NCI-H69 (cell line): ENCODE measurements around the gene HNRNPUL2.

ENCODE experiments used
- DNase-seq: peaks from one replicate; lab custom pipeline; 2025; lab: John Stamatoyannopoulos, UW

Gene HNRNPUL2

DNA sequence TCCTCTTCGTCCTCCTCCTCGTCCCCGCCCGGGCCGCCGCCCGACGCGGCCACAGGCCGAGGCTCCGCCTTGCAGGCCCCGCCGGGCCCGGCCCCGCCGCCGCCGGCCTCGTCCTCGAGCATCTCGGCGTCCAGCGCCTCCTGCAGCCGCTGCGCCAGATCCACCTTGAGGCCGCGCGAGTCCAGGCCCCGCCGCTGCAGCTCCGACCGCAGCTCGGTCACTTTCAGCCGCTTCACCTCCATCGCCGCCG lies 417 bp downstream of the HNRNPUL2 start:
- DNase-seq = no peak

DNA sequence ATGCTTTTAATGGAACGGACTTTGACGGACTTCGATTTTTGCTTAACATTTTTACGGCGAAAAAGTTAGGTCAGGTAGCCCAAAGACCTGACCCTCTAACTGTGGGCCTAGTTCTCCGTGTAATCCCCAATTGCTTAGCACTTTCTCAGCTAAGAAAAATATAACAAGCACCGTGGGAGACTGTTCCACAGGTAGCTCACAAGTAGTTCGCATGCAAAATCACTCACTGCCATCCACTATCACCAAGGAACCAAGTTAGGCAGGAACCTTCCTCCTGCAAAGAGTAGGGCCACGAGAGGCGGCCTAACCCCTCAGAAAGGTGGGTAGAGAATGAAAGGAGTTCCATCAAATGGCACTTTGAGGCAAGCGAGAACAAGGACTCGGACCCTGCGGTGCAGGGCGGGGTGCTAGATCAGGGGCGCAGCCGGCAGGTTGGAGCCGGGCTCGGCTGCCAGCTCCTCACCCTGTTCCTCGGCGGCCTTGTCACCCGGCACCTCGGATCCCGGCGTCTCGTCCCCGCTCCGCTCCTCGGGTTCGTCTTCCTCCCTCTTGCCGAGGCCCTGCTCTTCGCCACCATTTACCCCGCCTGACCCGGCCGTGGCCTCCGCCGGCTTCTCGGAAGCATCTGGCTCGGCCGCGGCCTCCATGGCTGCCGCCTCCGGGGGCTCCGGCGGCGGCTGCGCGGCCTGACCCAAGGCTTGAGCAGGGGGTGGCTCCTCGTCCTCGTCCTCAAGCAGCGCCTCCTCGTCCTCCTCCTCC lies 922 bp downstream of the HNRNPUL2 start:
- DNase-seq = peak; percentile 48

DNA sequence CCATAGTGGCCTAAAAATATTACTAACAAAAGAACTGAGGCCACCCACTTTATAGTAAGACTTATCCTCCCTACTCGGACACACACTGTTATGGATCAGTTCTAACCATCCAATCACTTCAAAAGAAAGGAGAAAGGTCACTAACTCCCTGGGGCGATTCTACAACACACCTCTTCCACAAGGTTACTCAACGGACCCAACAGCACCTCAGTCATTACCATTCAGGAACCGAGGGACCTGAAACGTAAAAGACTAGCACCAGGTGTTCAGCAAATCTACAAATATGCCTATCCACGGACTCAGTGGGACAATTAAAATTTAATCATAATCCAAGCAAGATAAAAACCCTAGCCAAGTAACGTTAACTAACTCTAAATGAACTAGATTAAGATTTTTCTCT lies 1.6 kb downstream of the HNRNPUL2 start:
- DNase-seq = peak; percentile 54

DNA sequence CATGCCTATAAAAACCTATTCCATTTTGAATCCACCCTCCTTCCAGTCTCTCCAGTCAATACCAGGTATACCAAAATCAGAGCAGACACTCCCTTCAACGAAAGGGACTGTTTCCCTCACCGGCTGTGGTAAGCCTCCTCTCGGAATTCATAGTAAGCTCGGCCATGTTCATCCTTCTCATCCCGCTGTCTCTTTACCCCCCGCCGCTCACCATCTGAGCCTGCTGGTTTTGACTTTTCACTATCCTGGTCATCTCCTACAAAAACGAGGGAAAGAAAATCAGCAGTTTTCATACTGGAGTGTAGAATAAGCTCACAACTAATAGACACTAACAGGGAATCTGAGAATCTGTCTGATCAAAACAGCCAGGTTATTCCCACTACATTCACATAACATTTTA lies 3.1 kb downstream of the HNRNPUL2 start:
- no peak for DNase-seq

DNA sequence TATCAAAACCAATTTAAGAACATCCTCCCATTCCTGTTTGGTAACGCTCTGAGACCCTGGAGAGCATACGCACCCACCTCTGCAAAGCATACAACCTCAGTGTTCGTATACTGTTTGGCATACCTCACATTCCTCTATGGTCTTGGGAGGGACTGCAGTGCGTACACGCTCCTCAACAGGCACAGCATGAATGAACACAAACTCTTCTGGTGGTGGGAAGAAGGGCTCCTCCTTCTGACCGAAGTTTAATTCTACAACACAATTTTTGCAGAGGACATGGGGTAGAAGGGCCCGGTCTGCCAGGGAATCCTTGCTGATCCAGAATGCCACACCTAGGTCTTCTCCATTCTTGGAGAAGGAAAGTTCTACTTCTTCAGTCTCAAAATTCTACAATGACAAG lies 5.3 kb downstream of the HNRNPUL2 start:
- DNase-seq = no peak

DNA sequence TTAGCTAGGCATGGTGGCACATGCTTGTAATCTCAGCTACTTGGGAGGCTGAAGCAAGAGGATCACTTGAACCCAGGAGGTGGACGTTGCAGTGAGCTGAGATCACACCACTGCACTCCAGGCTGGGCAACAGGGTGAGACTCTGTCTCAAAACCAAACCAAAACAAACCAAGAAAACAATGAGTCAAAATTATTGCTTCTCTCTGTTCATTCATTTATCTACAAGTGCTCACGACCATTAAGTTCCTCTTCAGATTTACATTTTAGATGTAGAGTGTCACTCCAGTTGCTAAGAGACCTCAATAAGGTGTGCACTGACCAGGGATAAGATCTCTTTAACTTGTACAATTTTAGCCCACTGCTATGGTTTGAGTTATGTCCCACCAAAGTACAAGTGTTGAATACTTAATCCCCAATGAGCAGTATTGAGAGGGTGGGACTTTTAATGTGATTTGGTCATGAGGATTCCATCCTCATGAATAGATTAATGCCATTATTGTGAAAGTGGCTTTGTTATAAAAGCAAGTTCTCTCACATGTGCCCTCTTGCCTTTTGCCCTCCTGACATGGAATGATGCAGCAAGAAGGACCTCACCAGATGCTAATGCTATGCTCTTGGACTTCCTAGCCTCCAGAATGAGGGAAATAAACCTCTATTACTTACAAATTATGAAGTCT lies 7.8 kb downstream of the HNRNPUL2 start:
- no peak for DNase-seq

DNA sequence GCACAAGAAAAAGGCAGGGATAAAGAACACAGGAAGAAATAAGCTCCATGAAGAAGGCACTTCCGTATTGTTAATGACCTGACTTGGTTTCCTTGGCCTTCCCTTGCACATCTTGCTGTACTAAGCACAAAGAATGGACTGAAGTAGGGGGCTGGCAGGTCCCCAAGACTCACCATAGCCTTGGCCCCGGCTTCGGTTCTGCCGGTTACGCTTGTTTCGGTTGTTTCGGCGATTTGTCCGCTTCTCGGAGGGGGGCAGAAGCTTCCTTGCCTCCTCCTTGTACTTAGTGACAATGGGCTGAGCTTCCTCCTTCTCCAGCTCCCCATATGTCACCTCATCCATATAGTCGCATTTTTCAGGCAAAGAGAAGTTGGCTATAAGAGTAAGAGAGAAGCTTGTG lies 10.4 kb downstream of the HNRNPUL2 start:
- DNase-seq = no peak

DNA sequence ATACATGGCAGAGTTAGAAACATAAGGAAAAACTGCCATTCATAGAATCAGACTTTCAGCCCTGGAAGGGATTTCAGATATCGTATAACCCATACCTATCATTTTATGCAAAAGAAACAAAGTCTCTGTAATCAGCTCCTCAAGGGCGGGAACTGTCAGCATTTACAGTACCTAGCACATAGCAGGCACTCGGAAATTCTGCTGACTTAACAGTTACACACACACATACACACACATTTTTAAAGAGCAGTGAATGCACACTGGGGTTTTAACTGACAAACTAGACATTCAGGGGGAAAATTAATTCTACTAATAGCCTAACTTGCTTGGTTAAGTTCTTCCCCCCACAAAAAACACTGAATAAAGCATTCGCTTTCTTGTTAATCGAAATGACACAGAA lies 11.1 kb downstream of the HNRNPUL2 start:
- no peak for DNase-seq

DNA sequence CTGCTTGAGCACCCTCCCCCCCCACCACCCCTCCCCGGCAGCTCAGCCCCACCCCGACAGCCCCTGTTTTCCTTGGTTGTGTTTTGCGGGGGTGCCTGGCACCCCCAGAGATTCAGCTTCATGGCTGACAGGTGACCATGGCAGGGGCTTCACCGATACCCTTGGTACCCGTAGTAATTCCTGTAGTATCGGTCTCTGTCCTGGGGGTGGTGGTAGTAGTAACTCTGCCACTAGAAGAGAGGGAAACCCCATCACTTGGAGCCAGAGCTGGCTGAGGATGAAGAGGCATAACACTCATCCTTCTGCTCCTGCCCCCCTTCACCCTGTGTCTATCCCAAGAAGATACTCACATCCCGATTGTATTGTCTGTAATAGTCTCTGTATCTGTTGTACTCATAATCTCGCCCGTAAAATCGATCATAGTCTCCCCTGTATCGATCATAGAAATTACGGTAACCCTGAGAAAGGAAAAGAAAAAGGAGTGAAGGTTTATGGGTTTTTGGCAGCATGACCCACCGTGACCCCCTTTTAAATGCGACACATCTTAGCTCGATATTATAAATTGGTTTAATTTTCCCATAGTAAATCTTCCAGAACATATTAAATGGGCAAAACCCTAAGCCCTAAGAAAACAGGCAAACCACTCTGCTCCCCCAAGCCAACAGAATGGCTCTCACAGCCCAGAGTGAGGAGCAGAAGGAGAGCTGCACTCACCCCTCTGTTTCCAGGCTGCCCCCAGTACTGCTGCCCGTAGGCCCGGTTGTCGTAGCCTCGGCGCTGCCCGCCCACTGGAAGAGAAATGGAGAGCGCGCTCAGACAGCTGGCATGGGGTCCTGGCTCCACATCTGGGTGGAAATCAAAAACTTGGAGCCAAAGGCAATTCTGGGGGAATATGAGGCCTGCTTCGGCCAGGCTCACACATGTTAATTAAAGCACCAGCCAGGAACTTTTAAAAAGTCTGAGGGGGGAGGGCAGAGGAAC lies 11.8 kb downstream of the HNRNPUL2 start:
- DNase-seq = no peak

DNA sequence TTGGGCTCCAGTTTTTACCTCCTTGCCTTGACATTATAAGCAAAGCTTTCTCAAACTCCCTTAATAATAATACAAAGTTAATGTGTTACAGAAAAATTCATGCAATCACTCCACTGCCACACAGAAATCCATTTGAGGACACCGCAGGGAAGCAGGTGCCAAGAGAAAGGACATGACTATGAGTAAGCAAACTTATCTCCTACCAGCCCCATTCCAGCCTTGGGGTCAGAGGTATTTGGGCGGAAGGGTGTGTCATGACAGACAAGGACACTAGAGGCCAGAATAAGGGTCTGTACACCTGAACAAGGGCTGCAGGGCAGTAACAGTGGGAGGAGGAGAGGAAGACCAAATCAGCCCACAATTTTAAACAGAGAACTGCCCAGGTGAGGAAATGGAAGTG lies 13.9 kb downstream of the HNRNPUL2 start:
- peak; percentile 21 for DNase-seq

DNA sequence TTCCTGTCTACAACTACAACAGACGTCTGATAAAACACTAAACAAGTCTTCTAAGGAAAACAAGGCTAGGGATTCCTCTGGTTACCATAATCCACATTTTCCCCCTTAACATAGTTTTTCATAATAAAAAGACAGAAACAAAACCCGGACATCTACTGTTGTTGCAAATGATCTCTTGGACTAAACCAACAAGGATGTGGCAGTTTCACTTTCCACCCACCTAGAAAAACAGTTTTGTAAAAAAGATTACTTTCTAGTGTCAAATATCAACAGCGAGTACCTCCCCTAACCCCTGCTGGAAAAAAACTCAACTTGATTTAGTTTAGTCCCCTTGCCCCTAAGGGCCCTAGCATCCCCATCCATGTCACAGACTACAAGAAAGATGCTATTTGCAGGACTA lies 14.4 kb downstream of the HNRNPUL2 start:
- no peak for DNase-seq

DNA sequence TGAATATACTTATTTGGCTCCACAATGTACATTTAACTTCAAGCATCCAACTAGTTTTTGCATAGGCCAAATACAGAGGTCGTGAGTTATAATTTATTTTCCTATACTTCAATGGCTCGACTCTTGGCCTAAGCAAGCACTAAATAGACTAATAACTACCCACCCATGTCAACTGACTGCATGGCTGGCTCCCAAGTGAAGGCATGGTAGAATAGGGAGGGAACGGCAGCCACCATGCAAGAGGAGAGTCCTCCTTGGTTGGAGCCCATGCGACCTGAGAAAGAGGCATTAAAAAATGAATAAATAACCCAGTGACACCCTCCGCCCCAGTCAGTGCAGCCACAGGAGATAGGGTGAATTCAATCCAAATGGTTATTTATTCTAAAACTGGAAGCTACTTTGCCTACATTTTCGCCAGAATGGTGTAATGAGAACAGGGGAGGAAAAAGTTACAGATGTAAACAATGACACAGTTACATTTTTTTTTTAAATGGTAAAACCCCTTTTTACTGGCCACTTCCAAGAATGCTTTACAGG lies 14.9 kb downstream of the HNRNPUL2 start:
- no peak for DNase-seq

DNA sequence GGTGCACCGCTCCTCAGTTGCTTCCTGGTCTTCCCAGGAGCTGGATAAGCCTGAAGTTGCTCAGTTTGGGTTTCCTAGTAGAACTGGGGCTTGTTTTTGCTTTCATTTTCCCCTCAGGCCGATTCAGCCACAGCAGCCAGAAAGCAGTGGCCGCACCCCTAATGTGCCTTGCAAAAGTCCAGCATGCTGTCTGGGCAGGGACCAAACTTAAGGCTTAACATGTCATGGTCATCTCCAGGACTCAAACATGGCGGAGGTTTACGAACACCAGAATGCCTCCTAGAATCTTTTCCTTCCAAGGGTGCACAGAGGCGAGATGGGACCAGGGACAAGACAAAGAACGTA lies 17.3 kb downstream of the HNRNPUL2 start:
- DNase-seq = peak; percentile 57

DNA sequence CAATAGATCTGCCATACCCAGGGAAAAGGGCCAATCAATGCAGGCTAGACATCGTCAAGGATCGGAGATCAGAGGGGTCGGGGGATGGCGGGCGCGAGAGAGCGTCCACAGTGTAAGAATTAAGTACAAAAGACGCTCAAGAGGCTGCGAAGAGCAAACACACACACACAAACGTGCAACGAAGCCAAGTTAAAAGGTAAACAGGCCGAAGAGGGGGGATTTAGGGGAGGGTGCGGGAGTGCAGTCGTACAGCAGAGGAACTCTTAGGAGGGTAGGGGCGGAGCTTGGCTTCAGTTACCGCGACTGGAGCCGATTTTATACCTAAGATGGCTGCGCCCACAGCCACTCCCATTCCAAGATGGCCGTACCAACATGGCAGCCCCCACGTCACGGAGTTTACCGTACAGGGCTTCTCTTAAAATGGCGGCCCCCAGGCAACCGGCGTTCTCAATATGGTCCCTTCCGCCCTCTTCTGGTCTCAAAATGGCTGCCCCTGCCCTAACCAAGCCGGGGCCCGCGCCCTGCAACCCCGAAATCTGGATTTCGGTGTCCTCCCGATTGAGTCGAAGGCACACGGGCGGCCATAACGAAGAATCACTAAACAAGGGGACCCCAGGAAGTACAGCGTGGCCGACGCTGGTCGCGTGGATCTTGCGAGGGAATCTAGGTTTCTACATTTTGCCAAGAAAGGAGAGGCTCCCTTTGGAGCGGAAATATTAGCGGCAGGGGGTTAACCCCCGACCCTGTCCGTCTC lies 17.8 kb downstream of the HNRNPUL2 start:
- DNase-seq = peak; percentile 99

DNA sequence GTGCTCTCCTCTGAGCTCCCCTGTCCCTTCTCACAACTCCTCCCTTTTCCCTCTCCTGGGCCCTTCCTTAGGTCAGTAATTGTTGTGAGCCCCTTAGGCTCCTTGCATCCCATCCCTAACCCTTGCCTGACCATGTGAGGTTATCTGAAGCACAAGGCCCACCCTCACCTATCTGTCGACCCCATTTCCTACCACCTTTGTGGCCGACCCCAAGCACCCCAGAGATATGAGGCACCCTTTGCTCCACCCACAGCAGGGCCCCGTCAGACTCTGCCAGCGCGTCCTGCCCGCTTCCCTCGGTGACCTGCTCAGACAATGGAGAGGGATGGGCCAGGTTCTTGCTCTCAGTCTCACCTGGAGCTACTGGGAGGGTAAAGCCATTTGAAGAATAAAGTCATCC lies 18.5 kb downstream of the HNRNPUL2 start:
- peak; percentile 83 for DNase-seq

DNA sequence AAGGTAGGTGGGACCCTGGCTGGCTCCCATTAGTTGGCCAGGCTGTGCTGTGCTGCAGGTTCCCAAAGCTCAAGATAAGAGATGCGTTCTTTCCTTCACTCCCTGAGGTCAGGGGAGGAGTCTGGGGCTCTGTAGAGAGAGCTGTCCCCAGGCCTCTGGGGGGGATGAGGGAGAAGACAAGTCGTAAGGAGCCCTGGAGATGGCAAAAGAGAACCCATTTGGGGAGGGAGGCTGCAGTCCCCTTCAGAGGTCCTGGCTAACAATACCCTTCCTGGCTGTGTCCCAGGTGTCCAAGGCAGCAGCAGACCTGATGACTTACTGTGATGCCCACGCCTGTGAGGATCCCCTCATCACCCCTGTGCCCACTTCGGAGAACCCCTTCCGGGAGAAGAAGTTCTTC lies 18.9 kb downstream of the HNRNPUL2 start:
- DNase-seq = no peak

DNA sequence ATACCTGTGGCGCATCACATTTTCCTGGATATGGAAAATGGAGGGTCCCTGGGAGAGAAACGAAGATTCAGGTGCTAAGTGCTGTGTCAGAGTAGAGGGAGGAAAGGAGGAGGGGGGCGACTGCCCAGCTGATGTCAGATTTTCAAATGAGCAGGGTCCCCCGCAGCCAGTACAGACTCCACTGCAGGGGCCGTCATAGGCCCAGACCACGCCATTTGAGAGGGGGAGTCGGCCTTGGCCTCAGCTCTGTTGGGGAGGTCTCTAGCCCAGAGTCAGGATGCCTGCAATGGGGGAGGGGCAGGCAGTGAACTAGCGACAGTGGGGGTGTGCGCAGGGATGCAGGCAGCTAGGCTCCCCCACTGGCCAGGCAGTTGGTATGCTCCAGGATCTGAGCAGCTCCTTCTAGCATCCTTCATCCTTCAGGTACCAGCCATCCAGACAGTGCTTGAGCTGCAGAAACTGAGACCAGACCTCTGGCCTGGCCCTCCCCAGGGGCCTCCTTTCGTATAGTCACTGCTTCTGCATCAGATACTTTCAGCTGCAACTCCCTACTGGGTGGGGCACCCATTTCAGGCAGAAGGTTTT lies 19.9 kb downstream of the HNRNPUL2 start, which contains the start of the genes BSCL2 and GNG3:
Gene BSCL2, minus strand, starts transcription at position 148 of the 585 bp plus-strand sequence. CDS start 229 bp downstream, outside the sequence.
Gene GNG3, plus strand, starts transcription at position 400 of the 585 bp plus-strand sequence. CDS start 620 bp downstream, outside the sequence.
- peak; percentile 48 for DNase-seq

DNA sequence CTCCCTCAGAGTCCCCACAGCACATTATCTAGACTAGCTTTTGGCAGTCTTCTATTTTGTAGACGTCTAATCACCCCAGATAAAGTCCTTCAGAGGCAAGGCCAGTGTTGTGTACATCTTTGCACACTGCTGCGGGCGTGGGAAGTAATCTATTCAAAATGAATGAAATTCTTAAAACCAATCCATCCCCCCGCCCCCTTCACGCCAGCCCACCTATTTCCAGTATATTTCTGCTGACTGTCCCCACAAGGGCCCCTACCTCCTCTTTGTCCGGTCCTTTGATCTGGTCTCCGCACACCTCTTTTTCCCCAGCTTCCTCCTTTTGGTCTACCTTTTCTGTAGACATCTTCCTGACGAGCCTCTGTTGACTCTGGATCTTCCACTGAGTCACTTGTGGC lies 20.4 kb downstream of the HNRNPUL2 start:
- peak; percentile 29 for DNase-seq

DNA sequence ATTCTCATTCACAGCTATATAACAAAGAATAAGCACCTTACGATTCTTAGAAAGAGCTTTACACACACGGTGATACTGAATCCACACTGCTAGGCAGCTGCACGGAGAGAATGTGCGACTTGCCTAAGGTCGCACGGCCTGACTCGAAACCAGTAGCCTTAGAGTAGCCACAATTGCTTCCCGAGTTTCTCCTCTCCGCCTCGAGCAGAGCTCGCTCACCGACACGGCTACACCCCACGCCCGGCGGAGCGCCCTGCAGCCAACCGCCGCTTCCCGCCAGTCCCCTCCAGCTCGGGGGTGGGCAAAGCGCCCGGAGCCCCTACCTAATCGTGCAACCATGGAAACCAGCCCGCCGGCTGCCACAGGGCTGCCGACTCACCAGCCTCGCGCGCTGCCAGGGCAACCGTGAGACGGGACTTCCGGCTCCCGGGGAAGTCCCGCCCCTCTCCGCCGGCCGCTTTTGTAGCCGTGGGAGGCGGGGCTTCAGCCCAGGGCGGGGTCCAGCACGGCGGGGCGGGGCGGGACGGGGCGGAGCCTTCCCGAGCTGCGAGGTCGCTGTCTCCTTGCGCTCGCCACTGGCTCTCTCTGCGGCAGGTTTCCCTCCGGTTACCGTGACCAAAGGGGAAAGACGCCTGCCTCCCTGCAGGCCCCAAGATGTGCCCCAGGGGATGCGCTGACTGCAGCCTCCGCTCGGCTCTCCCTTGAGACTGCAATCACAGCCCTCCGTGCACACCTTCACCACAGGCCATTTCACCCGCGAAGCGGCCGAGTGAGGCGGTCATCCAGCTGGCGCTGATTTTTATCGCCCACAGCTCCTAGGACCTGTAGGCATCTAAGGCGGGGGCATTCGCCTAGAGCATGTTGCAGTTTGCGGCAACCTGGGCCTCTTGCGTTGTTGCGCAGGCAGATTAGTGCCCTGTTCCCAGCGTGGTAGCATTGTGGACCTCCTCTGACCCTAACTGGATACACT lies 21.1 kb downstream of the HNRNPUL2 start:
- DNase-seq = peak; percentile 99

DNA sequence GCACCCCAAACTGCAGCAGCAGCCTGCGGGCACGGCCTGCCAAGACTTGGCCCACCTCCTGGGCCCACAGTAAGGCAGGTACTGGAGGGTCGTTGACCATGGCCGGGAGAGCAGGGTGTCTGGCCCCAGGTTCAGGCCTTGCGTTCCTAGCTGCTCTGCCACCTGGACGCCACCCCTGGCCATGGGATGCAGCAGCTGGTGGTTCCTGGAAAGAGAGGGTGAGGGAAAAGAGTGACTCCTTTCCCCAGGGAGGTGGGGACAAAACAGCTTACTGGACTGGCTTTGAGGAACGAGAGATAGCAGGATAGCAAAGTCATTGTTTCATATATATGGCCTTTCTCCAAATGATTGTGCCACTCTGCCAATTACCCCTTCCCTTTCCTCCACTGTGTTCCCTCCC lies 21.8 kb downstream of the HNRNPUL2 start:
- peak; percentile 66 for DNase-seq
